Measurements from ENCODE around the gene CYP4A22.
"Not testable (repeated sequence)": the region's sequence is repeated elsewhere in the genome, so short reads cannot be mapped to it uniquely, and the experiment has no call there.

Gene CYP4A22

GRCh38 chr1:47137198-47137597 is at the start of gene CYP4A22:
Gene CYP4A22, plus strand, starts transcription at chr1:47137441. Its CDS starts 45 bp downstream, at chr1:47137486.
- H3K27ac ChIP-seq = no peak within 1 kb of the TSS
- TF ChIP-seq ZFX (IDR thresholded peaks at IDR 0.05; ENCODE audit: borderline replicate concordance) (no peak), CTCF (IDR thresholded peaks at IDR 0.05) (no peak)

GRCh38 chr1:47089356-47089755 is 47.9 kb upstream of the CYP4A22 start:
- H3K27ac ChIP-seq = not testable (repeated sequence)
- TF ChIP-seq CTCF (IDR thresholded peaks at IDR 0.05) = peak; percentile 72

GRCh38 chr1:47091476-47091875 is 45.8 kb upstream of the CYP4A22 start:
- TF ChIP-seq CTCF (IDR thresholded peaks at IDR 0.05) = peak; percentile 42
- not testable (repeated sequence) for H3K27ac ChIP-seq

GRCh38 chr1:47104816-47105215 is 32.4 kb upstream of the CYP4A22 start:
- TF ChIP-seq ZFX (IDR thresholded peaks at IDR 0.05; ENCODE audit: borderline replicate concordance) (no peak), CTCF (IDR thresholded peaks at IDR 0.05) (no peak)
- no peak overlapping the region for H3K27ac ChIP-seq

- no peak for TF ChIP-seq ZFX (IDR thresholded peaks at IDR 0.05; ENCODE audit: borderline replicate concordance)
- TF ChIP-seq CTCF (IDR thresholded peaks at IDR 0.05) = no peak
- no peak overlapping the region for H3K27ac ChIP-seq
Observed at GRCh38 chr1:47106792-47107191, 30.4 kb upstream of the CYP4A22 start.

- not testable (repeated sequence) for H3K27ac ChIP-seq
Observed at GRCh38 chr1:47107851-47108574, 29.2 kb upstream of the CYP4A22 start.

- not testable (repeated sequence) for H3K27ac ChIP-seq
Observed at GRCh38 chr1:47109482-47109881, 27.8 kb upstream of the CYP4A22 start.

- no peak for TF ChIP-seq CTCF (IDR thresholded peaks at IDR 0.05)
- no peak for TF ChIP-seq ZFX (IDR thresholded peaks at IDR 0.05; ENCODE audit: borderline replicate concordance)
- H3K27ac ChIP-seq = no peak overlapping the region
Observed at GRCh38 chr1:47113178-47113577, 24.1 kb upstream of the CYP4A22 start.

GRCh38 chr1:47121039-47121438 is 16.2 kb upstream of the CYP4A22 start:
- not testable (repeated sequence) for H3K27ac ChIP-seq

GRCh38 chr1:47124834-47125233 is 12.4 kb upstream of the CYP4A22 start:
- H3K27ac ChIP-seq = not testable (repeated sequence)

GRCh38 chr1:47126997-47127396 is 10.2 kb upstream of the CYP4A22 start:
- not testable (repeated sequence) for H3K27ac ChIP-seq

Data from 22Rv1 (cell line).